ENCODE measurements around the gene DDAH2.

DNA sequence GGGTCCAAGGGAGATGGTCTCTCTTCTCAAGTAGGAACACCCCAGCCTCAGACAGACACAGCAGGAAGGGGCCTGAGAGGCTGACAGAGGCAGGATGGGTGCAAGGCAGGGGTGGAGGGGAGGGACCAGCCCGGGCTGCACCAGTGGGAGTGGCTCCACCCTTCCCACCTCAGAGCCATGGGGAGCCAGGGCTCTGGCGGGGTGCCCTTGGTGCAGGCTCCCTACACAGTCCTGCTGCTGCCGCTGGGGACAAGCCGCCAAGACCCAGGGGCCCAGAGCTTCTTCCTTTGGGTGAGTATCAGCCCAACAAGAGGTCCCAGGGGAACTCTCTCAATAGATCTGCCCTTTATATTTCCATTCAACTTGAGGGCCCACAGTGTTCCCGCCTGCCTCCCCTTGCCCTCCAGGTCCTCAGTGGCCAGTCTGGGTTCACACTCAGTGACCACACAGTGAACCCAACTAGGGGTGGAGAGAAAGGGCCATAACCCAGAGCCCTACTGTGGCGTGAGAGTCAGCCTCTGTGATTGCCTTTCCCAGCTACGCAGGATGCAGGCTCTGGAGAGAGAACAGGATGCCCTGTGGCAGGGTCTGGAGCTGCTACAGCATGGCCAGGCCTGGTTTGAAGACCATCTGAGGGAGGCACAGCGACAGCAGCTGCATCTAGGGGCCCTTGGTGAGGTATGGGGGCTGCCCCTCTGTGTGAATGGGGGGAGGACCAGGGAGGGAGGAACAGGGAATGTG is 33.9 kb upstream of the DDAH2 start:
- TF ChIP-seq TAF1 (IDR thresholded peaks at IDR 0.05; ENCODE audit: borderline replicate concordance, insufficient read depth, low read length), result no peak
- TF ChIP-seq, protein P1, sequence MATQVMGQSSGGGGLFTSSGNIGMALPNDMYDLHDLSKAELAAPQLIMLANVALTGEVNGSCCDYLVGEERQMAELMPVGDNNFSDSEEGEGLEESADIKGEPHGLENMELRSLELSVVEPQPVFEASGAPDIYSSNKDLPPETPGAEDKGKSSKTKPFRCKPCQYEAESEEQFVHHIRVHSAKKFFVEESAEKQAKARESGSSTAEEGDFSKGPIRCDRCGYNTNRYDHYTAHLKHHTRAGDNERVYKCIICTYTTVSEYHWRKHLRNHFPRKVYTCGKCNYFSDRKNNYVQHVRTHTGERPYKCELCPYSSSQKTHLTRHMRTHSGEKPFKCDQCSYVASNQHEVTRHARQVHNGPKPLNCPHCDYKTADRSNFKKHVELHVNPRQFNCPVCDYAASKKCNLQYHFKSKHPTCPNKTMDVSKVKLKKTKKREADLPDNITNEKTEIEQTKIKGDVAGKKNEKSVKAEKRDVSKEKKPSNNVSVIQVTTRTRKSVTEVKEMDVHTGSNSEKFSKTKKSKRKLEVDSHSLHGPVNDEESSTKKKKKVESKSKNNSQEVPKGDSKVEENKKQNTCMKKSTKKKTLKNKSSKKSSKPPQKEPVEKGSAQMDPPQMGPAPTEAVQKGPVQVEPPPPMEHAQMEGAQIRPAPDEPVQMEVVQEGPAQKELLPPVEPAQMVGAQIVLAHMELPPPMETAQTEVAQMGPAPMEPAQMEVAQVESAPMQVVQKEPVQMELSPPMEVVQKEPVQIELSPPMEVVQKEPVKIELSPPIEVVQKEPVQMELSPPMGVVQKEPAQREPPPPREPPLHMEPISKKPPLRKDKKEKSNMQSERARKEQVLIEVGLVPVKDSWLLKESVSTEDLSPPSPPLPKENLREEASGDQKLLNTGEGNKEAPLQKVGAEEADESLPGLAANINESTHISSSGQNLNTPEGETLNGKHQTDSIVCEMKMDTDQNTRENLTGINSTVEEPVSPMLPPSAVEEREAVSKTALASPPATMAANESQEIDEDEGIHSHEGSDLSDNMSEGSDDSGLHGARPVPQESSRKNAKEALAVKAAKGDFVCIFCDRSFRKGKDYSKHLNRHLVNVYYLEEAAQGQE (IDR thresholded peaks at IDR 0.05; ENCODE audit: insufficient read depth in 1 of 2, low read depth in 2 of 2, low read length in 2 of 2), result no peak
- no peak for TF ChIP-seq SIN3A (IDR thresholded peaks at IDR 0.05; ENCODE audit: borderline replicate concordance, insufficient read depth, low read length)
